OCI-M2 (cell line): Measurements from ENCODE around the gene MEF2B.
"Not testable (repeated sequence)": the region's sequence is repeated elsewhere in the genome, so short reads cannot be mapped to it uniquely, and the experiment has no call there.

Source experiments
- DNase-seq: peaks from one replicate; lab custom pipeline; 2025; ENCODE audit not compliant: unreplicated experiment; lab: John Stamatoyannopoulos, UW

The MEF2B gene

DNA sequence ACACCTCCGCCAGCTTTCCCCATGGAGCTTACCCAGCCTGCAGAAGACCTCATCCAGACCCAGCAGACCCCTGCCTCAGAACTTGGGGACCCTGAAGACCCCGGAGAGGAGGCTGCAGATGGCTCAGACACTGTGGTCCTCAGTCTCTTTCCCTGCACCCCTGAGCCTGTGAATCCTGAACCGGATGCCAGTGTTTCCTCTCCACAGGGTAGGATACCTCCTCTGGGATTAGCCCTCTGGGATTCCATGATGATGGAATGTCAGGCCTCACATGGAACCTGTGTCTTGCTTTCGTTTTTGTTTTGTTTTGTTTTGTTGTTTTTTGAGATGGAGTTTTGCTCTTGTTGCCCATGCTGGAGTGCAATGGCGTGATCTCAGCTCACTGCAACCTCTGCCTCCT lies 23.9 kb upstream of the MEF2B start:
- no peak for DNase-seq

DNA sequence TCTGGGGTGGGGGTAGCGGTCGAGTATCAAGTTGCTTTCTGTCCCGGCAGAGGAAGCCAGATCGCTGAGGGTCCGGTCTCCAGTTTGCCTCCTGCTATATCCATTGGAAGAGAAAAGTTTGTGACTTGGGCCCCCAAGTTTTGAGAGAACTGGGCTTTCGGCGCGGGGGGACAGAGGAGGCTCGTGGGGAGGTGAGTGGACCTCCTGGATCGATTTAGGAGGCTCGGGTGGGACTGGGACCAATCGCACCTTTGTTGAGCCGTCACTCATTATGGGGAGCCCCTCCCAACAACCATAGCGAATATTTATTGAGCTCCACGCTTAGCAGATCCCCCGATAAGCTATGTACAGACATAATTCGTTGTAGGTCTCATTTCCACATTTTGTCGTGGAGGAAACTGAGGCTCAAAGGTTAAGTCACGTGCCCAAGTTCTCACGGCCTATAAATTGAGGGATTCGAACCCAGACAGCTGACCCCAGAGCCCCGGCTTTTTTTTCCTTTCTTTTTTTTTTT lies 22.9 kb upstream of the MEF2B start:
- DNase-seq, result no peak

DNA sequence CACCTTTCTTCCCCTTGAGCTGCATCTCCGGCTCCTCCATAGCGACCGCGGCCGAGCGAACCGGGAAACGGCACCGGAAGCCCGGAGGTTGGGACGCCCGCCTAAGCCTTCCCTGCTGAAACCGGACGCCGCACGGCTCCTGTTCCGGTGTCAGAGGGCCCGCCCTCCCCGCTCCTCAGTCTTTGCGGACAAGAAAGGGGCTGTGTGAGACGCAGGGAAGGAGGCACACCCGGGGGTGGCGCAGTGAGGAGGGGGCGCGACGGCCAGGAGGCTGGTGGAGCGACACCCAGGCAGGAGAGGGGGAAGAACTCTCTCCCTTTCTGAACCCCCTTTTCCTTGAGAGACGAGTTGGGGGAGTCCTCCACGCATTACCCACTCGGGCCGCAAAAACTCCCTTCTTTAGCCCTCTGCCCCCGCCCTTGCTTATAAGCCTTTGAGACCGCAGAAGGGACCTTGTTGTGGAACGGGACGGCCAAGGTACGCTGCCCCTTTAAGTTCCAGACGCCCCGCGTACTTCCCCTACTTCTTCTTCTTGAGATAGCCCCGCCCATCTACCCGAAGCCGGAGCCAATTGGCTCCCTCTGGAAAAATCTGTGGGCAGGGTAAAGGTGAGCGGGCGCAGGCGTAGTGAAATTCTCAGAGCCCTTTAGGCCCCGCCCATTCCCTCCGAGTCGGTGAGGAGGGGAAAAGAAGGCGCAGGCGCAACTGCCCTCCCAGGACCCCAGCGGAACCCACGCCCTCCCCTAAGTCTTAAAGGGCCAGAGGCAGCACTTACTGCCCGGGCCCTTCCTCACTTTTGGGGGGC lies 22.2 kb upstream of the MEF2B start, which contains the start of the genes BORCS8 and RFXANK:
Gene BORCS8, minus strand, starts transcription at position 75 of the 805 bp plus-strand sequence. Its CDS starts 35 bp downstream, at position 40.
Gene RFXANK, plus strand, starts transcription at position 181 of the 805 bp plus-strand sequence. CDS start 1,689 bp downstream, outside the sequence.
- peak; percentile 95 for DNase-seq

DNA sequence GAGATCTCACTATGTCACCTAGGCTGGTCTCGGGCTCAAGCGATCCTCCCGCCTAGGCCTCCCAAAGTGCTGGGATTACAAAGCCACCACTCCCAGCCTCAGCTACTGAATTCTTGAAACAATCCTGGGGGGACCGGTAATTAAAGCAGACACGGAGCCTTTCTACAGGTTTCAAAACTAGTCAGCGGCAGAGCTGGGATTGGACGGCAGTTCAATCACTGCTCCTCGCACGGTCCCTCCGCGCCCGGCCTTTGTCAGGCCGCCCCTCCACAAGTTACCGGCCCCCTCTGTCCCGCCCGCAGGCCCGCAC lies 21.7 kb upstream of the MEF2B start:
- DNase-seq, result no peak

DNA sequence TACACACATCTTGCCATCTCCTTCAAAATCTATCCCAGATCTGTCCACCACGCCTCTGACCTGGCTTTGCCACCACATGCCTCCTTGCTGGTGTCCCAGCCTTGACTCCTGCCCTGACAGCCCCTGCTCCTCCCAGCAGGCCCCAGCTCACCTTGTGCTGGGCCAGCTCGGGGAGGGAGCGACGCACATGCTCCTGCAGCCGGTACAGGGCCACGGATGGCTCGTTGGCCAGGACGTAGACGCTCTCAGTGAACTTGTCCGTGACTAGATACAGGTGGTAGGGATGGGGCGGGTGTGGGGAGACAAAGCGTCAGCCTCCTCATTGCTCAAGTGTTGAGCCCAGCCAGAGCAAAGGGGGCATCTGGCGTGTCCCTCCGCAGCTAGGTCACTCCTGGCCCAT lies 16.7 kb upstream of the MEF2B start:
- DNase-seq, result no peak

DNA sequence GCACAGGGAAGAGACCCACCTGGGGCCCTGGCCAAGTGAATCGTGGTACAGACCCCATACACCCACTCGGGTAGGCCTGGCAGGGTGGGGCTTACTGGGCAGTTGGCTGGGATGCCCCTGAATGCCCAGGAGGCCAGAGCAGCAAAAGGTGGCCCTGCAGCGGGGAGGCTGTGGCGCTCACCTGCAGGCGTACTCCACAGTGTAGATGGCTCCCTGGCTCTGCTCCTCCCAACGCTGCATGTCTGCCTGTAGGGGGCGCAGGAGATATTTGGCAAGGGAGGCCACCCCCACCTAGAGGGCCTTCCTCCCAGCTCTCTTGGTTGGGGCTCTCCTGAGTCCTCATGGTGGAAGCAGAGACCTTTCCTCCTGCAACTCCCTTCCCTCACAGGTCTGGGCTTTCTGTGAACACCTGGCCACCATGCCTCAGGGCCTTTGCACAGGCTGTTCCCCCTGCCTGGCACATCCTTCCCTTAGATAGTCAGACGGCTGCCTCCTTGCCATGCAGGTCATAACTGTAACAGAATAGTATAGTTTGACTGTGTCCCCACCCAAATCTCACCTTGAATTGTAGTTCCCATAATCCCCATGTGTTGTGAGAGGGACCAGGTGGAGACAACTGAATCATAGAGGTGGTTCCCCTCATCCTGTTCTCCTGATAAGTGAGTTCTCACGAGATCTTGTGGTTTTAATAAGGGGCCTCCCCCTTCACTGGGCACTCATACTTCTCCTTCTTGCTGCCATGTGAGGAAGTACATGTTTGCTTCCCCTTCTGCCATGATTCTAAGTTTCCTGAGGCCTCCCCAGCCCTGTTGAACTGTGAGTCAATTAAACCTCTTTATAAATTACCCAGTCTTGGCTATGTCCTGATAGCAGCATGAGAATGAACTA lies 16.0 kb upstream of the MEF2B start:
- DNase-seq, result no peak

DNA sequence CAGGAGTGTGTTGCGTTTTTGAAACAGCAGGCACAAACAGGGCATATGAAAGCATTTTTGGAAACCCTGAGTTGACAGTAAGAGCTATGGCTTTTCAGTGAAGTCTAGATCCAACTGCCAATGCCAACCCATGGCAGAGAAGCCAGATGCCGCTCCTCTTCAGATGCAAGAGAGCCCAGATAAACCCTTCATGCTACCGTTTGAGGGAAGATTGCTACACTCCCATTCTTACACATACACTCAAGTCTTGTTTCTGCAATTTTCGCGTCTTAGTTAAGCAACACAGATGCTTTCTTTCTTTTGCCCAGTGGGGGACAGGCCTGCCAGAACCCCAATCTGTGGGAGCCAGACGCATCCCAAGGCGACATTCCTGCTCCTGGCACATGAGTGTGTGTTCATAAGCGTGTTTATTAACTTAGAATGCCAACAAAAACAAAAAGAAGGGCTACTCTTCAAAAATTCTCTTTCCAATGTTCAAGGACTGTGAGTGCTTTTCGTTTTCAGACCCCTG lies 11.5 kb upstream of the MEF2B start:
- no peak for DNase-seq

DNA sequence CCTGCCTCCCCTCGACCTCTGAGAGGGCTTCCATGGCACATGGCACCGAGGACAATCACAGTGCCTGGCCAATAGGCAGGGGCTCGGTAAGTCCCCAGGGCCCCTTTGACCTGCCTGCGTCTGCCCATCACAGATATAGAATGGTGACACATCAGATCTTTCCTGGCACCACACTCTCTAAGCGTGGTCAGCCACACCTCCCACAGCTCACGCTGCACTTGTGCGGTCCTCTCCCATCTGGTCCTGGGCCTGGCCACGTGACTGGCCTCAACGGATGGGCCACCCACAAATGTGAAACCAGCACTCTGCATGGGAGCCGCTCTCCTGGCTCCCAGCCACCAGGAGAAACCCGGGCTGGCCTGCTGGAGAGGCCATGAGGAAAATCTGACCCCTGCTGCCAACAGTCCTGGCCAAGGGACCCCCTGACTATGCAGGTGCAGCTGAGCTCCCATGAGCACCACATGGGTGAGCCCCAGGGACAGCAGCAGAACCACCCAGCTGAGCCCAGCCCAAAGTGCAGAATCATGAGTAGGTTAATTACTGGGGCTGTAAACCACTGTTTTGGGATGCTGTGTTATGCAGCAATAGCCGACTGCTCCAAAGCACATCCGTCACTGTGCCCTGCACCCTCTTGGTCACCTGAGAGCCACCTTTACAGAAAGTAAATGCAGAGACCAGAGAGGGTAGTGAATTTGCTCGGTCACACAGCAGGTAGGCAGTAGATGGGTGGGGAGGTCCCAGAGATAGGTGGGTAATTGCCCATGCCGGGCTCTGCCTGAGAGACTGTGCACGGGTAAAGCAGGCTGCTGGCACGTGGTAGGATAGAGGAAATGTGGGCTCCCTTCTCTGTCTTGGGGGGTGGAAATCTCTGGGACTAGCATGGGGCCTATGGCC lies 9.7 kb upstream of the MEF2B start:
- no peak for DNase-seq

DNA sequence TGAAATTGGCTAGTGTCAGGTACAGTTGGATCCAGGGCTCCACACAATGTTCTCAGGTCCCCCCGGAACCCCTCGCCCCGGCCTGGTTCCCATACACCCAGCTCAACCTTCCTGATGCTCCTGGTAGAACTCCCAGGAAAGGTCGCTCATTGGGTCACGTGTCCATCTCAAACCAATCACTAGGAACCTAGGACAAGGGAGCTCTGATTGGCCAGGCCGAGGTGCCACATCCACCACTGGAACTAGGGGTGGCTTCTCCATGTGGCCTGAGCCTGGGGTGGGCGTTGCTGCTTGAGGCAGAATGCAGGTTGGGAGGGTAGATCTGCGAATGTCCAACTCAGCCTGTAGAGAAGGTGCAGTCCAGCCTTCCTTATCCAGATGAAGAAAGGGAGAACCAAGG lies 6.9 kb upstream of the MEF2B start:
- DNase-seq, result no peak

DNA sequence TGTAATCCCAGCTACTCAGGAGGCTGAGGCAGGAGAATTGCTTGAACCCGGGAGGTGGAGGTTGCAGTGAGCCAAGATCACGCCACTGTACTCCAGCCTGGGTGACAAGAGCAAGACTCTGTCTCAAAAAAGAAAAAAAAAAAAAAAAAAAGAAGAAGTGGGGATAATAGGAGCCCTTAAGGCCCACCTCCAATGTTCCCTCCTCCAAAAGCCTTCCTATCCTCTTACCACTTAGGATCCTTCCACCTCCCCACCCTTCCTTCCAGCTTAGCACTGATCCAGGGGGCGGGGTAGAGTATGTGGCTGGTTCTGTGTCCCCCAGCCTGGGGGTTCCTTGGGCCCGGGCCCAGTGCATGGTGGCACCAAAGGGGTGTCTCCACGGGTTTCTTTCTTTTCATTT lies 3.2 kb upstream of the MEF2B start:
- DNase-seq, result not testable (repeated sequence)

DNA sequence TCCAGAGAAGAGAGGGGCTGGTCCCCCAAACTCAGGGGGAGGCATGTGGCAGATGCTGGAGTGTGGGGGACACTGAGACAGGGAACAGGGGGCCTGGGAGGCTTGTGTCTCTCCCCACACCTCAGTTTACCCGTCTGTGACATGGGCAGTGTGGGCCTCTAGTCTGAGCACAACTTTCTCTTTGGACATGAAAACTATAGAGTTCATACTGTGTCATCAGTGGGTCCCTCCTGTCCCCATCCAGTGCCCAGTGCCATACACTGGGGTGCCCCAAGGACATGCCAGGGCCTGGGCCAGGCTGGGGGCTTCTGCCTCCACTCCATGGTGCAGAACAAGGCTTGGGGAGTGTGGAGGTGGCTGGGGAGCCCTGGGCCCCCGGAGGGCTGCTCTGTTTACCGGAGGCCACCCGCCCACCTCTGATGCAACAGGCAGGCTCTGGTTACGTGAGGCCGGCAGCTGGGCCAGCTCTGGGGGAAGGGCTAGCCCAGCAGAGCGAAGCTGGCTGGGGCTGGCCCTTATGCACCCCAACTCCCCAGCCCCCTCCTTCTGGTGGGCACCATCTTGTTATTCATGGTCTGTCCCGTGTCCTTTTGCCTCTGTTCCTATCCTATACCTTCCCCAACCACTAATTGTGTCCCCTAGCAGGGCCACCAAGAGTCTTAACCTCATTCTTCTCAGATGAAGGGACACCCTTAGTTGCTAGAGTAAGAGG lies 1.9 kb upstream of the MEF2B start:
- no peak for DNase-seq

DNA sequence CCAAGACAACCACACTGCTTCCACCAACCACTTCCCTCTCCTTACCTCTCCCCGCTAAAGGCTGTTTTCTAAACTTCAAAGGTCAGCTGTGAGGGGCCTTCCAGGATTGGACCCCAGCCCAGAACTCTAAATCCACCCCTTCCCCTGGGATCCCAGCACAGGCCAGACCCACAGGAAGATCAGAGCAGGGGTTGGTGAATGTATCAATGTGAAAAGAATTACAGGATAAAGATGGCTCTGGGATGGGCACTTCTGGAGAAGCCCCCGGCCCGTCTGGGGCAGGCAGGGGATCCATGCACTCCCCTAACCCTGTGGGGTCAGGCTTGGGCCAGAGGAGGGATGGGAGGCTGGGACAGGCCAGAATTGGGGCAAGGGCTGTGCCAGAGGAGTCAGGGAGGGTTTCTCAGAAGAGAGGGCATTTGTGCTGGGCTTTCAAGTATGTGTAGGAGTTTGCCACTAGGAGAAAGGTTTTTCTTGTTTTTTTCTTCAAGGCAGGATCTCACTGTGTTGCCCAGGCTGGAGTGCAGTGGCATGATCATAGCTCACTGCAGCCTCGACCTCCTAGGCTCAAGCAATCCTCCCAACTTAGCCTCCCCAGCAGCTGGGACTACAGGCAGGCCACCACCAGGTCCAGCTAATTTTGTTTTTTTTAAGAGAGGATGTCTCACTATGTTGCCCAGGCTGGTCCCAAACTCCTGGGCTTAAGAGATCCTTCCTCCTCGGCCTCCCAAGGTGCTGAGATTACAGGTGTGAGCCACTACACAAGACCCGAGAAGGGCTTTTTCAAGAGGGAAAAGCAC lies 1.0 kb upstream of the MEF2B start:
- DNase-seq, result no peak

DNA sequence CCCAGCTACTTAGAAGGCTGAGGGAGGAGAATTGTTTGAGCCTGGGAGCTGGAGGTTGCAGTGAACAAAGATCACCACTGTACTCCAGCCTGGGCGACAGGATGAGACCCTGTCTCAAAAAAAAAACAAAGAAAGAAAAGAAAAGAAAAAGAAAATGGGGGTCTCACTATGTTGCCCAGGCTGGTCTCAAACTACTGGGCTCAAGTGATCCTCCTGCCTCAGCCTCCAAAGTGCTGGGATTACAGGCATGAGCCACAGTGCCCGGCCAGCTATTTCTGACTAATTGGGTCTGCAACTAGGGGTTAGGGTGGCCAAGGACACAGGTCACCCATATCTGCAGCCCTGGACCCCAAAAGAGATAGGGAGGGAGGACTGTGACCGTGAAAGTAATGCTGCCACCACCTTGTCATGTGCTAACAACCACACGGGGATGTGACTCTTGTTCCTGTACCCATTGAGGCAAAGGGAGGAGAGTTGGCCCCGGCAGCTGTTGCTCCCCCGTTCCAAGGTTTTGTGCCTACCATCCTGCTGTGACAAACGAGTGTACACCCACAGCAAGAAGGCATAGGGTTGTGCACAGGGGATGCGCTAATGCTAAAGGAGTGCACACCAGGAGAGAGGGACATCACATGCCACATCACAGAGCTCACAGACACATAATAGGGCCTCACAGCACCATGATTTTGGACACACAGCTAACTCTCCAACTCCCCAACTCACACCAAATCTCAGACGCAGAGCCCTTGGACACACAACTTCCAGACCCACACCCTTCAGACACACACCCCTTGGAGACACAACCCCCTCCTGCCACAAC lies 619 bp downstream of the MEF2B start:
- DNase-seq, result no peak

DNA sequence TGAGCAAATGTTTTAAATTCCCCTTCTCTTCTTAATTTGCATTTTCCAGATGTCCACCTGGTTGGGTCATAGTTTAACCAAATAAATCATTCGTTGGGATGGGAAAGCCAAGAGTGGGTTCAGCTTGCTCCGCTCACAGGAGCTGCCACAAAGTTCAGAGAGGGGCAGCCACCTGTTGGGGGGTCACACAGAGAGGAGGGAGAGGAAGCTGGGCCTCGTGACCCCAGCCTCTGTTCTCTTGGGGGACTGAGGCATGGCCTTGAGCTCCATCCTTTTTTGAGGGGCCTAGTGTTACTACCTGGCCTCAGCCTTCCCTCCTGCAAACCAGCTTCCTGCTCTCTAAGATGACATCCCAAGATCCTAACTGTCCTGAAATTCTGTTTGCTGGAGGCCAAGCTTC lies 2.5 kb downstream of the MEF2B start:
- no peak for DNase-seq

DNA sequence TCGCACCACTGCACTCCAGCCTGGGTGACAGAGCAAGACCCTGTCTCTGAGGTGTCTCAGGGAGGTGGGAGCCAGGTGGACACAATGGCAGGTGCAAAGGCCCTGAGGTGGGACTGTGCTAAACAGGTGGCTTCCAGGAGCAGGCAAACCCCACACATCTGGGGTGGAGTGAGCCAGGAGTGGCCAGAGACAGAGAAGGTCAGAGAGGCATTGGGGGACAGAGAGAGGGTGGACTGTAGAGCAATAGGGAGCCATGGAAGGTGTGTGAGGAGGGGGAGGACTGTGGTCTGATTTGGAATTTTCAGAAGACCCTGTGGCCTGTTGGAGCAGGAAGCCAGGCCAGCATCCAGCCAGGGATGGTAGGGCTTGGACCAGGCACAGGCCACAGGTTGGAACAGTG lies 4.7 kb downstream of the MEF2B start:
- DNase-seq, result no peak

DNA sequence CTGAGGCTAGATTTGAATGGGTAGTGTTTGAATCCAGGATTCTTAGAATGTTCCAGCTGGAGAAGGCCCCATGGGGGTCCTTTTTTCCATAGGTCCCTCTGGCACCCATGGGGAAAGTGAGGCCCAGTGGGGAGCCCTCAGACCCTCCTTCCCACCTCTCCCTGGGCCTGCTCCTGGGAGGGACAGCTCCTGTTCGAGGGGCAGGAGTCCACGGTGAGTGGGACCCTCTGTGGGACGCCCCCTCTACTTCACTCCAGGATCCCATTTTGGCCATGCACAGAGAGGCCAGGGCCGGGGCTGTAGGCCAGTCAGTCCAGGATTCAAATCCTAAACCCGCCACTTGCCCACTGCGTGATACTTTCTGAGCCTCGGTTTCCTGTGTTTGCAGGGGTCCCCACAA lies 7.6 kb downstream of the MEF2B start:
- DNase-seq, result no peak

DNA sequence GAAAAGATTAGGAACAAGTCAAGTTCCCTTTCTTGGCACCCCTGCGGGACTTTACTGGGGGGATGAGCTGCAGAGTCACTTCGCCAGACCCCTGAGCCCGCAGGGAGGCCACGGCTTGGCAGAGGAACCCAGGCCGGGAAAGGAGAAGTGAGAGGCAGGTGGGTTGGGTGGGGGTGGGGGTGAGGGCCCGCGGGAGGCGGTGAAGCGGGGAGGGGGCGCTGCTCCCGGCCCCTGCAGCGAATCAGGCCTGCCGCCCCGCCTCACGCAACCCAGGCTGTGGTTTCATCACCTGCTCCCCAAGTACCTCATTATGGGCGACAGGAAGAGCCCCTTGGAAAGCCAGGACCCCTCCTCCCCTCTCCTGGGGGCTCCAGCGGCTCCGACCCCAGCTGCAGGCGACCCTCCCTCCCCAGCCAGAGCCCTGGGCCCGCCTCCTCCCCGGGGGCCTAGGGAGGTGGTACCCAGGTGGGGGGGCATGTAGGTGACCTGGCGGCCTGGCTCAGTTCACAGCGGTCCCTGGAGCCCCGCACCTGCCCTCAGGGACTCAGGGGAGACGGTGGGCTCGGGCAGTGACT lies 9.5 kb downstream of the MEF2B start:
- no peak for DNase-seq

DNA sequence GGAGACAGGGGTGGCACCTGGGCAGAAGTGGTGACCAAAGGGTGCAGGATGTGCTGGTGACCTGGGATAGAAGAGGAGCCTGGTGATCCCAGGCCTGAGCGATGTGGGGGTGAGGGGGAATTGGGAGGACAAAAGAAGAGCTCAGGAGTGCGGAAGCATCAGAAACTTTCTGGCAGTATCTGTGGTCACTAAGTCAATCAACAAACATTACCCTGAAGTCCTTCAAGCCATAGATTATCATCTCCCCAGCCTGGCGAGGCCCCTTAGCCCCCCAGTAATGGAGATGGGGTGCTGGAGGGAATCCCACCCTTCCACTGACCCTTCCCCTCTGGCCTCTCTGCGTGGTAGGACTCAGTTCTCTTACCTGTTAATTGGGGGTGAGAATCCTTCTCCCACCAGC lies 10.5 kb downstream of the MEF2B start:
- no peak for DNase-seq
